B cell (primary cell): ENCODE results near the gene NATD1. TPM values are rescaled to one million over a fixed set of nuclear protein-coding genes. Genes with fewer than 3 reads are reported as not detected.
"Not testable (repeated sequence)": the region's sequence is repeated elsewhere in the genome, so short reads cannot be mapped to it uniquely, and the experiment has no call there.

Experiments
- ATAC-seq: fragments of 200-7000 bp; cut with Tn5 transposase; one replicate; pipeline ENCODE4 v1.10.0; 2021; ENCODE audit warnings: low read depth, mild to moderate bottlenecking, moderate number of reproducible peaks, moderate library complexity
- CTCF ChIA-PET: fragments of 350-600 bp; sonication (Branson Sonifier 250); formaldehyde crosslinking; loops from one replicate; lab custom pipeline; 2021; ENCODE audit warnings: antibody characterized with exemption, inconsistent platforms; lab: Charles Lee
- POLR2A ChIA-PET: fragments of 350-600 bp; sonication (Branson Sonifier 250); formaldehyde crosslinking; loops from one replicate; lab custom pipeline; 2021; ENCODE audit warnings: antibody characterized with exemption; lab: Charles Lee
- DNase-seq: peaks from one replicate; pipeline ENCODE4 v3.0.0; 2013
- H2AFZ ChIP-seq: 2 replicates; pipeline ENCODE4 v1.6.1; 2012; ENCODE audit warnings: mild to moderate bottlenecking, low read depth, low read length; ENCODE audit not compliant: insufficient read depth, poor library complexity, severe bottlenecking
- H3K27ac ChIP-seq, 2 donors: 1 replicate in 1 of 2; 2 replicates in 1 of 2; pipeline ENCODE4 v1.5.1; 2012 to 2013; ENCODE audit warnings: low read length in 2 of 2, mild to moderate bottlenecking in 2 of 2, moderate library complexity in 1 of 2
- H3K27me3 ChIP-seq, 4 experiments: fragments of 200-600 bp in 1 of 4; sonication (generic) in 1 of 4; replicated peaks in 1 of 4; 1 replicate in 2 of 4; 2 replicates in 2 of 4; pipeline versions ENCODE4 v1.6.1 to v1.7.0; 2013 to 2016; ENCODE audit warnings: low read length in 3 of 4, mild to moderate bottlenecking in 2 of 4, mixed read lengths in 1 of 4, moderate library complexity in 1 of 4; ENCODE audit not compliant: insufficient read depth in 4 of 4, control insufficient read depth in 3 of 4; ENCODE audit errors: control extremely low read depth in 1 of 4
- H3K36me3 ChIP-seq, 2 experiments: replicated peaks in 1 of 2; 1 replicate in 1 of 2; 2 replicates in 1 of 2; pipeline versions ENCODE4 v1.6.1 to v1.7.1; 2013; ENCODE audit warnings: low read length in 1 of 2; ENCODE audit not compliant: insufficient read depth in 2 of 2, control insufficient read depth in 1 of 2; ENCODE audit errors: control extremely low read depth in 1 of 2, extremely low read depth in 1 of 2
- H3K4me1 ChIP-seq, 2 donors: fragments of 200-600 bp in 1 of 2; sonication (generic) in 1 of 2; 1 replicate in 1 of 2; 2 replicates in 1 of 2; pipeline versions ENCODE4 v1.5.1 to v1.6.1; 2013 to 2017; ENCODE audit warnings: low read length in 2 of 2; ENCODE audit not compliant: control insufficient read depth in 2 of 2, insufficient read depth in 2 of 2
- H3K4me2 ChIP-seq: replicated peaks from 2 replicates; pipeline ENCODE3; 2012; ENCODE audit warnings: mild to moderate bottlenecking, low read depth, low read length; ENCODE audit not compliant: poor library complexity, severe bottlenecking
- H3K4me3 ChIP-seq, 5 experiments: fragments of 200-600 bp in 1 of 5; sonication (generic) in 1 of 5; 1 replicate in 3 of 5; 2 replicates in 2 of 5; pipeline versions ENCODE4 v1.5.1 to v1.7.0; 2011 to 2016; ENCODE audit warnings: low read length in 4 of 5, mild to moderate bottlenecking in 4 of 5, low read depth in 2 of 5, control low read depth in 1 of 5, moderate library complexity in 1 of 5; ENCODE audit not compliant: insufficient read depth in 1 of 5; ENCODE audit errors: control extremely low read depth in 1 of 5, extremely low read depth in 1 of 5
- H3K79me2 ChIP-seq: fragments of 200-600 bp; sonication (generic); one replicate; pipeline ENCODE4 v1.6.0; 2016; ENCODE audit warnings: low read length; ENCODE audit not compliant: control insufficient read depth, insufficient read depth
- H3K9ac ChIP-seq: fragments of 200-600 bp; sonication (generic); 2 replicates; pipeline ENCODE4 v1.6.1; 2017; ENCODE audit warnings: mild to moderate bottlenecking, low read length, moderate library complexity
- H3K9me3 ChIP-seq, 3 donors: one replicate each; pipeline versions ENCODE4 v1.6.1 to v1.7.1; 2013; ENCODE audit warnings: low read length in 2 of 3; ENCODE audit not compliant: control insufficient read depth in 2 of 3, insufficient read depth in 1 of 3; ENCODE audit errors: control extremely low read depth in 1 of 3
- H4K20me1 ChIP-seq: 2 replicates; pipeline ENCODE4 v1.6.0; 2012; ENCODE audit warnings: mild to moderate bottlenecking, low read length; ENCODE audit not compliant: insufficient read depth, control insufficient read depth, poor library complexity, severe bottlenecking
- H3K27ac Mint-ChIP-seq: one replicate; pipeline ENCODE4 v1.8.0; 2021; ENCODE audit warnings: mixed read lengths
- H3K27me3 Mint-ChIP-seq: one replicate; pipeline ENCODE4 v1.8.0; 2021; ENCODE audit warnings: mixed read lengths
- H3K4me1 Mint-ChIP-seq: one replicate; pipeline ENCODE4 v1.8.0; 2021; ENCODE audit warnings: mixed read lengths
- H3K4me3 Mint-ChIP-seq: one replicate; pipeline ENCODE4 v1.8.0; 2021; ENCODE audit warnings: mixed read lengths
- H3K9me3 Mint-ChIP-seq: one replicate; pipeline ENCODE4 v1.8.0; 2022; ENCODE audit warnings: mixed read lengths; ENCODE audit not compliant: insufficient read depth
- CTCF ChIP-seq: fragments of 200-600 bp; IDR thresholded peaks from one replicate; pipeline ENCODE4 v1.8.0; 2022; ENCODE audit warnings: antibody characterized with exemption, mild to moderate bottlenecking
- EZH2 ChIP-seq: IDR thresholded peaks from 2 replicates; pipeline ENCODE4 v1.6.1; 2012; ENCODE audit warnings: borderline replicate concordance, low read depth, mild to moderate bottlenecking, moderate library complexity, low read length; ENCODE audit not compliant: insufficient read depth, poor library complexity, severe bottlenecking
- WGBS: methylation state at CpG from one replicate; pipeline ENCODE4 v1.1.5; 2013; ENCODE audit warnings: missing lambda C conversion rate; ENCODE audit not compliant: insufficient coverage; 5-methylcytosine and 5-hydroxymethylcytosine counted together
- intact Hi-C: fragments of 100-400 bp; cut with micrococcal nuclease; formaldehyde crosslinking; loops from one replicate; pipeline ENCODE4 v1.10.0; 2022
- polyA plus RNA-seq: library from polyadenylated mRNA; depleted of rRNA; stranded (reverse); fragments of >200 nt; gene quantifications from 2 replicates; pipeline ENCODE4 v1.2.3, GENCODE V29; 2012
- total RNA-seq, 2 donors: library from RNA; stranded (reverse); fragments of 120-200 nt in 1 of 2; gene quantifications; 1 replicate in 1 of 2; 2 replicates in 1 of 2; pipeline versions ENCODE4 v1.2.3 to v1.2.4, GENCODE V29; 2013 to 2022

Gene NATD1
- total and polyA plus RNA-seq, 2 donors (not counting 1 experiment from before 2014, with no cell fraction given) = 2.0 to 6.7 TPM

DNA sequence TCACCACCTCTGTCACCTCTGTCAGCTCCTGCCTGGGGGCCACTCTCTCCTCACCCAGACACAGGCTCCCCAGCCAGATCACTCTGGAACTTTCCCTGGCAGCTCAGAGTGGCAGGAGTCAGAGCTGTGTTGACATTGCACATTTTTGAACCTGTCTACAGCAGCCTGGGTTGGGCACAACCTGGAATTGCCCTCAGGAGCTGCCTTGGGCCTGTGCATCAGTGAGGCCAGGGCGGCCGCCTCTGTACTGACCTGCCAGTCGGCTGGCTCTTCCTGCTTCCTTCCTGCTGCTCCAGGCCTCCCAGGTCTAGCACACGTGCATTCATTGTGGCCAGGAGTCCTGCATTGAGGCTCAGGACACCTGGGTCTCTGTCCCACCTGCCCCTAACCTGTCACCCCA is 25.1 kb downstream of the NATD1 start:
- no peak for DNase-seq
- H3K4me1 Mint-ChIP-seq = no peaks in the 10 kb centered on the region
- Histone ChIP-seq H3K9me3 (peaks cover 0 to 10% (median 4%) of the 10 kb centered on the region in 3 donors), H3K36me3 (no peaks in the 10 kb centered on the region), H2AFZ (no peak overlapping the region), H3K4me2 (no peak overlapping the region), H3K4me1 (no peaks in the 10 kb centered on the region), H3K79me2 (no peaks in the 10 kb centered on the region), H3K27ac (no peak overlapping the region), H4K20me1 (no peaks in the 10 kb centered on the region), H3K4me3 (no peak overlapping the region), H3K9ac (no peak overlapping the region), H3K27me3 (no peaks in the 10 kb centered on the region)
- 90% methylated on average over 4 of the region's 4 CpGs for WGBS
- ChIA-PET POLR2A (no interaction called here), CTCF (no interaction called here)
- no peaks in the 10 kb centered on the region for H3K27me3 Mint-ChIP-seq
- no peak overlapping the region for H3K27ac Mint-ChIP-seq
- TF ChIP-seq EZH2 (no peak), CTCF (no peak)
- peaks cover 5% of the 10 kb centered on the region for H3K9me3 Mint-ChIP-seq
- ATAC-seq = no peak
- H3K4me3 Mint-ChIP-seq = no peak overlapping the region
- intact Hi-C loops = no loop called here

DNA sequence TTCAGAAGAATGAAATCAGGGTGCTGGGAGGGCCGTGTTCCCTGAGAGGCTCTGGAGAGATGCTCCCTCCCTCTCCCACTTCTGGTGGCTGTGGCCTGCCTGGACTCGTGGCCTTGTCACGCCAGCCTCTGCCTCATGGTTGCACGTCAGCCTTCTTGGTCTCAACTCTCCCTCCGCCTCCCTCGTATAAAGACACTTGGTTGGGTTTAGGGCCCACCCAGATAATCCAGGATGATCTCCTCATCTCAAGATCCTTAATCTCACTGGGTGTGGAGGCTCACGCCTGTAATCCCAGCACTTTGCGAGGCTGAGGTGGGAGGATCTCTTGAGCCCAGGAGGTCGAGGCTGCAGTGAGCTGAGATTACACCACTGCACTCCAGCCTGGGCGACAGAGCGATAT is 25.9 kb downstream of the NATD1 start:
- H2AFZ ChIP-seq, H3K36me3 ChIP-seq, H3K9me3 ChIP-seq, H3K4me1 ChIP-seq, DNase-seq, ATAC-seq, H3K27ac ChIP-seq, H4K20me1 ChIP-seq, H3K9ac ChIP-seq, H3K27ac Mint-ChIP-seq, H3K79me2 ChIP-seq, H3K4me2 ChIP-seq, CTCF ChIA-PET, intact Hi-C loops, H3K4me3 ChIP-seq, H3K27me3 ChIP-seq, H3K27me3 Mint-ChIP-seq, H3K4me3 Mint-ChIP-seq, H3K9me3 Mint-ChIP-seq, POLR2A ChIA-PET, H3K4me1 Mint-ChIP-seq: not testable (repeated sequence)
- WGBS = 86% methylated on average over 9 of the region's 11 CpGs
